HepG2 (cell line): ENCODE measurements around the gene VPS52. TPM values are rescaled to one million over a fixed set of nuclear protein-coding genes. Genes with fewer than 3 reads are reported as not detected.

ENCODE experiments used
- BATF2 ChIP-seq: sonication (generic); formaldehyde crosslinking; IDR thresholded peaks from 2 replicates; pipeline ENCODE4 v1.8.0; 2022; ENCODE audit warnings: mild to moderate bottlenecking, missing genetic modification reagents, moderate library complexity
- BORCS8-MEF2B ChIP-seq: sonication (generic); formaldehyde crosslinking; IDR thresholded peaks from 2 replicates; pipeline ENCODE4 v1.8.0; 2022; ENCODE audit warnings: mild to moderate bottlenecking, missing genetic modification reagents
- CENPX ChIP-seq: sonication (generic); formaldehyde crosslinking; IDR thresholded peaks from 2 replicates; pipeline ENCODE4 v1.9.0; 2021; ENCODE audit warnings: mild to moderate bottlenecking, missing genetic modification reagents, moderate library complexity
- ELK4 ChIP-seq: sonication (generic); formaldehyde crosslinking; IDR thresholded peaks from 2 replicates; pipeline ENCODE4 v1.9.0; 2021; ENCODE audit warnings: missing genetic modification reagents, borderline replicate concordance
- HIVEP1 ChIP-seq: sonication (generic); formaldehyde crosslinking; IDR thresholded peaks from 2 replicates; pipeline ENCODE4 v1.4.0; 2020; ENCODE audit warnings: mild to moderate bottlenecking, missing genetic modification reagents
- MAFF ChIP-seq: IDR thresholded peaks from 2 replicates; pipeline ENCODE4 v1.6.1; 2011; ENCODE audit warnings: low read depth, low read length, improper control_type of control experiment
- MAX ChIP-seq: IDR thresholded peaks from 2 replicates; pipeline ENCODE4 v1.6.1; 2012; ENCODE audit warnings: inconsistent platforms
- MBD4 ChIP-seq: IDR thresholded peaks from 2 replicates; pipeline ENCODE4 v1.6.1; 2012; ENCODE audit warnings: low read length, inconsistent platforms, borderline replicate concordance
- MIER3 ChIP-seq: IDR thresholded peaks from 2 replicates; pipeline ENCODE4 v1.6.1; 2016; ENCODE audit warnings: missing compliant biosample characterization, borderline replicate concordance
- MXI1 ChIP-seq: IDR thresholded peaks from 3 replicates; pipeline ENCODE4 v1.6.1; 2012; ENCODE audit warnings: low read depth, low read length, inconsistent platforms, borderline replicate concordance
- MYPOP ChIP-seq: sonication (generic); formaldehyde crosslinking; IDR thresholded peaks from 2 replicates; pipeline ENCODE4 v1.8.1; 2023; ENCODE audit warnings: mild to moderate bottlenecking, moderate library complexity, missing genetic modification reagents
- NCOA1 ChIP-seq: sonication (generic); formaldehyde crosslinking; IDR thresholded peaks from 2 replicates; pipeline ENCODE4 v1.9.0; 2021; ENCODE audit warnings: missing genetic modification reagents
- NFRKB ChIP-seq: fragments of 450-650 bp; IDR thresholded peaks from 2 replicates; pipeline ENCODE4 v1.6.1; 2017
- NR3C1 ChIP-seq: sonication (generic); formaldehyde crosslinking; IDR thresholded peaks from 2 replicates; pipeline ENCODE4 v1.4.0; 2020; ENCODE audit warnings: missing genetic modification reagents
- RARG ChIP-seq: sonication (generic); formaldehyde crosslinking; IDR thresholded peaks from 2 replicates; pipeline ENCODE4 v1.4.0; 2020; ENCODE audit warnings: low read depth, mild to moderate bottlenecking, missing genetic modification reagents
- REXO4 ChIP-seq: sonication (generic); formaldehyde crosslinking; IDR thresholded peaks from 2 replicates; pipeline ENCODE4 v1.8.0; 2022; ENCODE audit warnings: missing genetic modification reagents, mild to moderate bottlenecking, borderline replicate concordance
- RFX1 ChIP-seq: fragments of 450-650 bp; IDR thresholded peaks from 2 replicates; pipeline ENCODE4 v1.6.1; 2017
- SATB2 ChIP-seq: sonication (generic); formaldehyde crosslinking; IDR thresholded peaks from 2 replicates; pipeline ENCODE4 v1.5.0; 2020; ENCODE audit warnings: missing genetic modification reagents
- SMC3 ChIP-seq: IDR thresholded peaks from 2 replicates; pipeline ENCODE4 v1.6.1; 2011; ENCODE audit warnings: low read length, improper control_type of control experiment
- XRCC5 ChIP-seq: fragments of 200-400 bp; formaldehyde crosslinking; optimal IDR thresholded peaks from 2 replicates; pipeline ENCODE3; 2017; ENCODE audit warnings: mild to moderate bottlenecking, low read length
- ZBTB25 ChIP-seq: IDR thresholded peaks from 2 replicates; pipeline ENCODE4 v1.6.1; 2018; ENCODE audit warnings: missing genetic modification reagents
- ZFP37 ChIP-seq: sonication (generic); formaldehyde crosslinking; IDR thresholded peaks from 2 replicates; pipeline ENCODE4 v1.4.0; 2020; ENCODE audit warnings: missing genetic modification reagents, borderline replicate concordance
- ZNF138 ChIP-seq: sonication (generic); formaldehyde crosslinking; IDR thresholded peaks from 2 replicates; pipeline ENCODE4 v1.5.0; 2020; ENCODE audit warnings: mild to moderate bottlenecking, low read depth, missing genetic modification reagents
- ZNF24 ChIP-seq: fragments of 450-650 bp; IDR thresholded peaks from 2 replicates; pipeline ENCODE4 v1.6.1; 2017; ENCODE audit warnings: antibody characterized with exemption, mild to moderate bottlenecking
- ZNF30 ChIP-seq: sonication (generic); formaldehyde crosslinking; IDR thresholded peaks from 2 replicates; pipeline ENCODE4 v1.5.0; 2020; ENCODE audit warnings: mild to moderate bottlenecking, missing genetic modification reagents
- ZNF354B ChIP-seq: sonication (generic); formaldehyde crosslinking; IDR thresholded peaks from 2 replicates; pipeline ENCODE4 v1.8.0; 2022; ENCODE audit warnings: mild to moderate bottlenecking, missing genetic modification reagents
- ZNF383 ChIP-seq: sonication (generic); formaldehyde crosslinking; IDR thresholded peaks from 2 replicates; pipeline ENCODE4 v1.4.0; 2020; ENCODE audit warnings: missing genetic modification reagents, mild to moderate bottlenecking, borderline replicate concordance
- ZNF446 ChIP-seq: sonication (generic); formaldehyde crosslinking; IDR thresholded peaks from 2 replicates; pipeline ENCODE4 v1.5.0; 2020; ENCODE audit warnings: mild to moderate bottlenecking, missing genetic modification reagents
- ZNF550 ChIP-seq: sonication (generic); formaldehyde crosslinking; IDR thresholded peaks from 2 replicates; pipeline ENCODE4 v1.4.0; 2020; ENCODE audit warnings: mild to moderate bottlenecking, missing genetic modification reagents, borderline replicate concordance
- ZNF558 ChIP-seq: sonication (generic); formaldehyde crosslinking; IDR thresholded peaks from 2 replicates; pipeline ENCODE4 v1.9.0; 2022; ENCODE audit warnings: mild to moderate bottlenecking, missing genetic modification reagents, borderline replicate concordance
- ZSCAN30 ChIP-seq: sonication (generic); formaldehyde crosslinking; IDR thresholded peaks from 2 replicates; pipeline ENCODE4 v1.5.0; 2020; ENCODE audit warnings: mild to moderate bottlenecking, missing genetic modification reagents
- polyA plus RNA-seq, 8 experiments: library from polyadenylated mRNA; depleted of rRNA in 3 of 8; stranded (reverse) in 7 of 8; unstranded in 1 of 8; fragments of >200 nt; fragmentation: Illumina TruSeq in 4 of 8; extraction: Trizol in 4 of 8; gene quantifications; 2 replicates each; pipeline versions ENCODE4 v1.2.1 to v1.2.3, GENCODE V29; 2011 to 2016; ENCODE audit warnings: low read depth in 4 of 8, missing spikeins in 1 of 8, mixed read lengths in 1 of 8; ENCODE audit not compliant: insufficient read depth in 1 of 8
- total RNA-seq, 5 experiments: library from RNA; depleted of rRNA; stranded (reverse); fragments of >200 nt; fragmentation: Illumina TruSeq; extraction: Trizol; gene quantifications; 2 replicates each; pipeline ENCODE4 v1.2.3, GENCODE V29; 2016; ENCODE audit warnings: low read depth in 1 of 5

VPS52 gene
- total and polyA plus RNA-seq, 2 of the 13 experiments (the other 11 are each of a cell fraction or from before 2014, with no cell fraction given): 48.9 to 85.5 TPM

- TF ChIP-seq ELK4 (CRISPR knock-in tag) (no peak), ZNF30 (no peak), SATB2 (no peak), ZNF354B (CRISPR knock-in tag) (no peak), ZNF383 (CRISPR knock-in tag) (no peak), MXI1 (0 out of 3 replicates have a peak, but pooled peaks have one; percentile 17), MAFF (no peak), BORCS8-MEF2B (CRISPR knock-in tag) (0 out of 2 replicates have a peak, but pooled peaks have one; percentile 38), ZNF550 (CRISPR knock-in tag) (no peak), RARG (CRISPR knock-in tag) (no peak), CENPX (CRISPR knock-in tag) (no peak), ZNF24 (no peak), NCOA1 (no peak), ZNF446 (no peak), NR3C1 (CRISPR knock-in tag) (no peak), ZFP37 (no peak), NFRKB (no peak), MYPOP (CRISPR knock-in tag) (0 out of 2 replicates have a peak, but pooled peaks have one; percentile 33), REXO4 (no peak), MAX (no peak), XRCC5 (no peak), SMC3 (no peak), MIER3 (CRISPR knock-in tag) (no peak), ZBTB25 (CRISPR knock-in tag) (no peak), RFX1 (no peak), BATF2 (CRISPR knock-in tag) (no peak), ZSCAN30 (CRISPR knock-in tag) (no peak), MBD4 (no peak), ZNF138 (no peak), ZNF558 (CRISPR knock-in tag) (no peak), HIVEP1 (CRISPR knock-in tag) (no peak; the same call in 1 of the 2 replicates)
Measured at GRCh38 chr6:33297406-33297955, 25.8 kb upstream of the VPS52 start (continued).
